Measurements from ENCODE around the gene CDC14B.
A peak's percentile ranks its signal among the peaks of the same experiment; 100 is the strongest.
"Not testable (repeated sequence)": the region's sequence is repeated elsewhere in the genome, so short reads cannot be mapped to it uniquely, and the experiment has no call there.

The CDC14B gene

GRCh38 chr9:96666653-96667362 is 47.2 kb upstream of the CDC14B start:
- not testable (repeated sequence) for H3K9ac ChIP-seq (ENCODE audit: low read depth, low read length); H3K9me3 ChIP-seq (ENCODE audit: insufficient read depth, low read length, severe bottlenecking); H3K79me2 ChIP-seq (ENCODE audit: insufficient read depth, low read length); H3K36me3 ChIP-seq (ENCODE audit: insufficient read depth, low read length); H2AFZ ChIP-seq (ENCODE audit: low read depth, low read length); ATAC-seq (ENCODE audit: insufficient read depth, low read depth); H4K20me1 ChIP-seq (ENCODE audit: insufficient read depth, low read length); H3K27me3 ChIP-seq (ENCODE audit: insufficient read depth, low read length, poor library complexity); H3K27ac ChIP-seq (ENCODE audit: low read length); H3K4me2 ChIP-seq (ENCODE audit: insufficient read depth, low read length); H3K4me1 ChIP-seq (ENCODE audit: insufficient read depth, low read length); DNase-seq; H3K4me3 ChIP-seq (ENCODE audit: low read depth in 1 of 2, low read length in 2 of 2)
- TF ChIP-seq CTCF (IDR thresholded peaks at IDR 0.05; ENCODE audit: borderline replicate concordance, extremely low read depth, low read length, poor library complexity, severe bottlenecking): peak; percentile 41

- Histone ChIP-seq H3K27me3 (ENCODE audit: insufficient read depth, low read length, poor library complexity) (peaks cover 3% of the 10 kb centered on the region), H3K4me3 (ENCODE audit: low read depth in 1 of 2, low read length in 2 of 2) (no peak overlapping the region), H3K9me3 (ENCODE audit: insufficient read depth, low read length, severe bottlenecking) (no peaks in the 10 kb centered on the region), H2AFZ (ENCODE audit: low read depth, low read length) (no peak overlapping the region), H3K4me2 (ENCODE audit: insufficient read depth, low read length) (no peak overlapping the region), H3K36me3 (ENCODE audit: insufficient read depth, low read length) (no peaks in the 10 kb centered on the region), H3K27ac (ENCODE audit: low read length) (no peak overlapping the region), H4K20me1 (ENCODE audit: insufficient read depth, low read length) (no peaks in the 10 kb centered on the region), H3K79me2 (ENCODE audit: insufficient read depth, low read length) (no peaks in the 10 kb centered on the region), H3K9ac (ENCODE audit: low read depth, low read length) (no peak overlapping the region), H3K4me1 (ENCODE audit: insufficient read depth, low read length) (no peaks in the 10 kb centered on the region)
- TF ChIP-seq EZH2 (IDR thresholded peaks at IDR 0.05; ENCODE audit: borderline replicate concordance, low read depth, low read length, severe bottlenecking): no peak
- no peak for TF ChIP-seq CTCF (IDR thresholded peaks at IDR 0.05; ENCODE audit: borderline replicate concordance, extremely low read depth, low read length, poor library complexity, severe bottlenecking)
- no peak for DNase-seq
- ATAC-seq (ENCODE audit: insufficient read depth, low read depth): no peak
Measured at GRCh38 chr9:96665789-96666188, 46.1 kb upstream of the CDC14B start.

- Histone ChIP-seq H3K4me2 (ENCODE audit: insufficient read depth, low read length) (no peak overlapping the region), H3K79me2 (ENCODE audit: insufficient read depth, low read length) (no peaks in the 10 kb centered on the region), H3K36me3 (ENCODE audit: insufficient read depth, low read length) (no peaks in the 10 kb centered on the region), H3K4me3 (ENCODE audit: low read depth in 1 of 2, low read length in 2 of 2) (no peak overlapping the region), H3K9me3 (ENCODE audit: insufficient read depth, low read length, severe bottlenecking) (no peaks in the 10 kb centered on the region), H2AFZ (ENCODE audit: low read depth, low read length) (no peak overlapping the region), H3K9ac (ENCODE audit: low read depth, low read length) (no peak overlapping the region), H3K4me1 (ENCODE audit: insufficient read depth, low read length) (no peaks in the 10 kb centered on the region), H3K27ac (ENCODE audit: low read length) (no peak overlapping the region), H3K27me3 (ENCODE audit: insufficient read depth, low read length, poor library complexity) (peaks cover 3% of the 10 kb centered on the region), H4K20me1 (ENCODE audit: insufficient read depth, low read length) (no peaks in the 10 kb centered on the region)
- TF ChIP-seq CTCF (IDR thresholded peaks at IDR 0.05; ENCODE audit: borderline replicate concordance, extremely low read depth, low read length, poor library complexity, severe bottlenecking) (no peak), EZH2 (IDR thresholded peaks at IDR 0.05; ENCODE audit: borderline replicate concordance, low read depth, low read length, severe bottlenecking) (no peak)
- DNase-seq (no peak), ATAC-seq (ENCODE audit: insufficient read depth, low read depth) (no peak)
Measured at GRCh38 chr9:96663506-96664120, 44.0 kb upstream of the CDC14B start.
